Urinary bladder (tissue), 4 donors: ENCODE measurements around the gene ULK4. TPM values are rescaled to one million over a fixed set of nuclear protein-coding genes. Genes with fewer than 3 reads are reported as not detected.
"Not testable (repeated sequence)": the region's sequence is repeated elsewhere in the genome, so short reads cannot be mapped to it uniquely, and the experiment has no call there.

ENCODE experiments used
- DNase-seq: peaks from one replicate; pipeline ENCODE4 v3.0.0-alpha.2; 2015; ENCODE audit errors: extremely low spot score
- H3K27ac ChIP-seq: one replicate; pipeline ENCODE4 v1.5.1; 2013; ENCODE audit warnings: low read depth, mild to moderate bottlenecking, moderate library complexity
- H3K36me3 ChIP-seq: one replicate; pipeline ENCODE4 v1.6.1; 2013; ENCODE audit warnings: mild to moderate bottlenecking, moderate library complexity; ENCODE audit not compliant: insufficient read depth
- H3K4me1 ChIP-seq: one replicate; pipeline ENCODE4 v1.6.1; 2013; ENCODE audit warnings: mild to moderate bottlenecking, moderate library complexity; ENCODE audit not compliant: insufficient read depth
- H3K4me3 ChIP-seq: one replicate; pipeline ENCODE4 v1.5.1; 2013; ENCODE audit warnings: low read depth, low read length
- WGBS: extraction: QIAGEN DNeasy Blood & Tissue Kit; methylation state at CpG from one replicate; pipeline ENCODE4 v1.1.7; 2013; 5-methylcytosine and 5-hydroxymethylcytosine counted together
- polyA plus RNA-seq: library from polyadenylated mRNA; stranded (reverse); fragments of 200-250 nt; gene quantifications from one replicate; pipeline ENCODE4 v1.2.3, GENCODE V29; 2013
- total RNA-seq: library from RNA; depleted of rRNA; stranded (reverse); fragments of >200 nt; gene quantifications from one replicate; pipeline ENCODE4 v1.2.3, GENCODE V29; 2014
- donor health status: healthy with polysubstance abuse.
- donor health status: healthy.

The ULK4 gene
- total and polyA plus RNA-seq, 2 donors = 2.3 to 22.4 TPM

DNA sequence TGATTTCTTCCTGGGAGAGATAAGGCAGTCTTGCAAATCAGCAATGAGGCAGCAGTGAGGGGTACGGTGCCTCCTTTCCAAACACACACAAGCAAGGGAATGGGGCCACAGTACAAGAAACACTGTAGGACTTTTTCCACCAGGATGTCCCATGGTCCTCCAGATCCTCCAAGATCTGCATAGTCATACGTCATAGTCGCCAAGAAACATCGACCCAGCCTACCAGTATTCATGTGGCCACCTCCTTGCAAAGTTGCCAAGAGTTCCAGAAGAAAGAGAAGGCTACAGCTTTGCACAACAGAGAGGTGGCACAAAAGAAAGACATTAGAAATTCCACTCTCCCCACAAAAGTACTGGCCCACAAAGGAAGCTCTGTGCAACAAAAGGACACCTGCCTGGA, 504.7 kb downstream of the ULK4 start:
- WGBS = 68% methylated on average over 4 of the region's 4 CpGs
- DNase-seq = no peak

DNA sequence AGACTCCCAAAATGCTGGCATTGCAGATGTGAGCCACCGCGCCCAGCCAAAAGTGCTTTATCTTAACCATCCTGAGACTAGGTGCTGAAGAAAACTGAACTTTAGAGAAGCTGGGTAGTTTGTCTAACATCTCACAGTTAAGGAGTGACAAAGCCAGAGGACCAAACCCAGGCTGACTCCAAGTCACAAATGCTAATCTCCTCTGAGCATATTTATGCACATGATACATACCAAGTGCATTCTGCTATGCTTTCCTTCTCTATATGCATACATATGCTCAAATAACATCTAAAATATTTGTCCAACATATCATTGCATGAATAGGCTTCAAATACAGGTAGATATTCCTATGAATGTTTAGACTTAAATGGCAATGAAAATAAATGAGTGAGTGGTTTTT, 505.7 kb downstream of the ULK4 start:
- over 99% methylated on average over 2 of the region's 2 CpGs for WGBS
- no peaks in the 10 kb centered on the region for H3K4me1 ChIP-seq

More for the DNA sequence above, 504.7 kb downstream of the ULK4 start:
- Histone ChIP-seq H3K4me1 (no peaks in the 10 kb centered on the region), H3K4me3 (no peak overlapping the region), H3K27ac (no peak overlapping the region), H3K36me3 (no peaks in the 10 kb centered on the region)

DNA sequence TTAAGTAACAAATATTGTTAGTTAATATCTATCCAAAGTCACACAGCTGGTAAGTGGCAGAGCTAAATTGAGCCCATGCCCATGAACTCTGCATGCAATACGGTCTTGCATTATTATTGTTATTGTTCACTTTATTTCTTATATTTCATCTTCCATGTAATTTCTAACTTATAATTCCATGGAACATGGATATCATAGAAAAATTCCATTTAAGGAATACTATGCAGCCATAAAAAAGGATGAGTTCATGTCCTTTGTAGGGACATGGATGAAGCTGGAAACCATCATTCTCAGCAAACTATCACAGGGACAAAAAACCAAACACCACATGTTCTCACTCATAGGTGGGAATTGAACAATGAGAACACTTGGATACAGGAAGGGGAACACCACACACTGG, 508.3 kb downstream of the ULK4 start:
- H3K4me3 ChIP-seq, H3K27ac ChIP-seq, H3K36me3 ChIP-seq, H3K4me1 ChIP-seq, DNase-seq: not testable (repeated sequence)
- 98% methylated on average over 1 of the region's 1 CpG for WGBS

More for the DNA sequence above, 505.7 kb downstream of the ULK4 start:
- Histone ChIP-seq H3K4me3 (no peak overlapping the region), H3K27ac (no peak overlapping the region), H3K36me3 (no peaks in the 10 kb centered on the region)
- DNase-seq = no peak

DNA sequence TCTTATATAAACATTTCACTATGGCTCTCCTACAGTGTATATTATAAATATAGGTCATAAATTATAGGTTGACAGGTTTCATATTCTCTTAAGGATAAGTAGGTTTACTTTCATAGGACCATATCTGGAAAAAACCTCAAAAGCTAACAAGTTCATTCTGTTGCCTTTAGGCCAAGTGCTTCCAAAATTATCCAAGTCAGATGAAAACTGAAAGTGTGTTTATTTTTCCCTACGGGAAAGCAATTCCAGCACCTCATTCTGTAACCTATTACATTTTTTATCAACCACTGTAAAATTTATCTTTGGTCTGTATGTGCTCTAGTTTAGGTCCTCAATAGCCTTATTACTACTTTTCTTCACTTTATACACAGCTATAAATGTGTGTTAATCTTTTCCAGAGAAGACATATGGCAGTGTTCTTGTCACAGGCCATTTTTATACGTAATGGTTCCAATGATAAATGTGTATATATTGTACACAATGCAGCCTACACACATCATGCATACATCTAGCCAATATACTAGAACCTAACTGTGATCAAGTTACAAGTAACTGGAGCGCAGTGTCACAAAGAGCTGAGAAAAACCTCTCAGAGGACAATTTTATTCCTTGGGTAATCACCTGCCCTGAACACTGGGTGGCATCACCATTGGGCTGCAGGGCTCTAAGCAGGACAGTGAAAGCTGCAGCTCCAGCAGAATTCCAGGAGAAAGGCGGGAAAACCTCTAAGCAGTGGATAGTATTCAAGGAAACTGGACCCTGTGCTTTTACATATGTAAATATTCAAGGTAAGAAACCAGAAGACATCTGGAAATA, 511.3 kb downstream of the ULK4 start:
- Histone ChIP-seq H3K36me3 (no peaks in the 10 kb centered on the region), H3K27ac (no peak overlapping the region), H3K4me3 (no peak overlapping the region), H3K4me1 (no peaks in the 10 kb centered on the region)
- 44% methylated on average over 4 of the region's 4 CpGs for WGBS
- DNase-seq = no peak

DNA sequence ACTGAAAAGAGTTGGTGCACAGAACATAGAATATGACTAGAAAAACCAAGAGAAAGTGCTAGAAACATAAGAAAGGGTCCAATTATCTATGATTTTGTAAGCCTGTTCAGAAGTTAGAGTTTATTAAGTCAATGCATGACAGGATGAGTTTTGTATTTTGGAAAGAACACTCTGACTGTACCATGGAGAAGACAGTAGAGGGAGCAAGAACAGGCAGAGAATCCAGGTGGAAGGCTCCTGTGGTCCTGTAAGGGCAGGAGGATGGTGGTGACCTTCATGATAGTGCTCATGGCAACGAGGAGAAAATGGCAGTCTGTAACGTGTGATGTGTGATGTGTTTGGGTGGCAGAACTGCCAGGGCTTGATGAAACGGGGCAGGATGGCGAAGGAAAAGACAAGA, 513.5 kb downstream of the ULK4 start:
- no peaks in the 10 kb centered on the region for H3K4me1 ChIP-seq
- 80% methylated on average over 4 of the region's 4 CpGs for WGBS

DNA sequence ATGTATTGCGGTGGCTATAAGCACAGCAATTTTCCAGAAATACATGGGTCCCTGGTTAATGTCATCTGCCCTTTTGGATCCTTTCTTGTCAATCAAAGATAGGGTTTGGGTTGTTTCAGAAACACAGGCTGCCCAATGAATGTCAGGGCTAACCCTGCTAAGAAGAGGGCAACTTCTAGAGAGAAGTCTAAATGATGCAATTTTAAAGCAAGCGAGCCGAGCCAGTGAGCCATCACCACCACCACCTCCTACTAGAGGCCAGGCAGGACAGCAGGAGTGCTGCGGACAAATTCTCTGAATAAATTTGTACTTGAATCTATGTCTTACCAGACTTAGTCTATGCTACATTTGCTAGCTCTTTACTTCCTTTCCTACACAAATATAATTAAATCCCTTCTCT, 514.2 kb downstream of the ULK4 start:
- Histone ChIP-seq H3K36me3 (no peaks in the 10 kb centered on the region), H3K4me1 (no peaks in the 10 kb centered on the region), H3K27ac (no peak overlapping the region), H3K4me3 (no peak overlapping the region)
- DNase-seq = no peak
- WGBS = 94% methylated on average over 4 of the region's 4 CpGs

More for the DNA sequence above, 513.5 kb downstream of the ULK4 start:
- no peak for DNase-seq
- Histone ChIP-seq H3K36me3 (no peaks in the 10 kb centered on the region), H3K4me3 (no peak overlapping the region), H3K27ac (no peak overlapping the region)

DNA sequence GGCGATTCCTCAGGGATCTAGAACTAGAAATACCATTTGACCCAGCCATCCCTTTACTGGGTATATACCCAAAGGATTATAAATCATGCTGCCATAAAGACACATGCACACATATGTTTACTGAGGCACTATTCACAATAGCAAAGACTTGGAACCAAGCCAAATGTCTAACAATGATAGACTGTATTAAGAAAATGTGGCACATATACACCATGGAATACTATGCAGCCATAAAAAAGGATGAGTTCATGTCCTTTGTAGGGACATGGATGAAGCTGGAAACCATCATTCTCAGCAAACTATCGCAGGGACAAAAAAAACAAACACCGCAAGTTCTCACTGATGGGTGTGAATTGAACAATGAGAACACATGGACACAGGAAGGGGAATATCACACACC, 515.6 kb downstream of the ULK4 start:
- not testable (repeated sequence) for H3K27ac ChIP-seq, DNase-seq, H3K4me3 ChIP-seq, H3K36me3 ChIP-seq, H3K4me1 ChIP-seq
- WGBS = 100% methylated on average over 3 of the region's 3 CpGs

DNA sequence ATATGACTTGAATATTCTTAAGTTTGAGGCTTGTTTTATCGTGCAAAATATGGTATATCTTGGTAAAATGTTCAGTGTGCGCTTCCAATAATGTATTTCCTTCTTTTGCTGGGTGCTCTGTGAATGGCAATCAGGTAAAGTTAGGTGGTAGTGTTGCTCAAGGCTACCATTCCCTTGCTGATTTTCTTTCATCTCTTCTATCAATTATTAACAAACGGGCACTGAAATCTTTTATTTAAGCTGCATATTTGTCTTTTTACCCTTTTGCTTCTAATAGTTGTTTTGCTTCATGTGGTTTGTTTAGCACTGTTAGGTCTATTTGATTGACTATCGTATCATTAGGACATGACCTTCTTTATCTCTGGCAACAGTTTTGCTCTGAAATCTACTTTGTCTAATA, 520.3 kb downstream of the ULK4 start:
- no peaks in the 10 kb centered on the region for H3K4me1 ChIP-seq
- no peak overlapping the region for H3K27ac ChIP-seq
- no peaks in the 10 kb centered on the region for H3K36me3 ChIP-seq
- DNase-seq = no peak
- no peak overlapping the region for H3K4me3 ChIP-seq
- WGBS = 94% methylated on average over 4 of the region's 4 CpGs

DNA sequence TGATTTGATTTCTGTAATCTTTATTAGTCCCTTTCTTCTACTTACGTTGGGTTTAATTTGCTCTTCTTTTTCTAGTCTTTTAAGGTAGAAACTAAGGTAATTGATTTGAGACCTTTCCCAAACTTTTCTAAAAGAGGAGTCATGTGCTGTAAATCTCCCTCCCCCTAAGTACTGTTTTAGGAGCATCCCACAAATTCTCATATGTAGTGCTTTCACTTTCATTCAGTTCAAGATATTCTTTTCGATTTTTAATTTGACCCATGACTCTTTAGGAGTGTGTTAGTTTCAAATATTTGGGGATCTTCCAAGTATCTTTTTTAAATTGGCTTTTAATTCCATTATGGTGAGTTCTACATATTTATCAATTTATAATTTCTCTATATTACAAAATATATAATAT, 520.8 kb downstream of the ULK4 start:
- WGBS = 96% methylated on average over 2 of the region's 2 CpGs

DNA sequence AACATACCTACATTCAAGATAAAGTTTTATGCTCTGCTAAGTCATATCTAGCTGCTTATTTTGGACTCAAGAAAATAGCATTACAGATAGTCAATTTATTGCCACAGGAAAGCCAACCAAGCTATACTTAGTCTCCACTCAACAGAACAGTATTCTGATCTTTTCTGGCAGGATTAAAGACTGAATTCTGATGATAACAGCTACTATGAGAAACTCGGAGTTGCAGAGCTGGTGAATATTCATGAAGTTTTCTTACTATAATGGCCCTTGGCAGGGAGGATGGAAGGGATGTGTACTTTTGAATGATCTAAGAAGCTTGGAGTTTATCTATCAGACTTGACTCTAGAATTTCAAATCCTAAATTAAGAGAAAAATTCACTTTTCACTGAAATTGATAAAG, 524.9 kb downstream of the ULK4 start:
- 40% methylated on average over 1 of the region's 1 CpG for WGBS
- no peaks in the 10 kb centered on the region for H3K36me3 ChIP-seq

More for the DNA sequence above, 520.8 kb downstream of the ULK4 start:
- no peak for DNase-seq
- no peak overlapping the region for H3K27ac ChIP-seq
- no peak overlapping the region for H3K4me3 ChIP-seq
- no peaks in the 10 kb centered on the region for H3K36me3 ChIP-seq
- H3K4me1 ChIP-seq = no peaks in the 10 kb centered on the region

DNA sequence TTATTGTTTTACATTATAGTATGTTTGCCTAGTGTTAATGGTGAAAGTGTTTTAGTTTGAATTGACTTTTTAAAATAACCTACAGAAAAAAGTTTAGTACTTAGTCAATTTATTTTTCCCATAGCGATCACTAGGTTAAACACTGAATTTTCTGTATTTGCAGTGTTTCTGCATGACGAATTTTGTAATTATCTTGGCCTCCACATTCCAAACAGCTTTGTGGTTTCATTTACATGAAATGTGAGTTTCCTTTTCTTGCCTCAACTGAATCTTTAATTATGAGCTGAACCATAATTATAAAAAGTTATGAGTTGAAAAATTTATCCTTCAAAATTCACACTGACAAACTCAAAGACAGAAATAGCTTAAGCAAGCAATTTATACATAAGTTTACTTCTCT, 527.1 kb downstream of the ULK4 start:
- no peaks in the 10 kb centered on the region for H3K36me3 ChIP-seq
- no peak overlapping the region for H3K27ac ChIP-seq
- H3K4me1 ChIP-seq = no peaks in the 10 kb centered on the region
- H3K4me3 ChIP-seq = no peak overlapping the region
- WGBS = 91% methylated on average over 2 of the region's 2 CpGs
- no peak for DNase-seq

More for the DNA sequence above, 524.9 kb downstream of the ULK4 start:
- Histone ChIP-seq H3K4me3 (no peak overlapping the region), H3K4me1 (no peaks in the 10 kb centered on the region), H3K27ac (no peak overlapping the region)
- DNase-seq = no peak

DNA sequence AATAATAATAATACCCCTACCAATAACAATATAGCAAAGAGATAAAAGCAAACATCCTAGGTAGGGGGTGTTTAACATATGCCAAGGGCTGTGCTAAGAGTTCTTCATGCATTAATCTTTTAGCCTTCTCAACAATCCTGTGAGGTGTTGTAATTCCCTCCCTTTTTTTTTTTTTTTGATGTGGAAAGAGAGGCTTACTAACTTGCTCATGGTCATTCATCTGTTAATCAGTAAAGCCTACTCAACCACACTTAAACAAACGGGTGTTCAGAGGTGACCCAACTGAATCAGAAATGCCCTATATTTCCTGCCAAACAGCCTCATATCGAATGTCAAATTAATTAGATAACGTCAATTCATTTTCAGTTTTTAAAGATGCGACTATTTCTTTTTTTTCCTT, 530.5 kb downstream of the ULK4 start:
- no peaks in the 10 kb centered on the region for H3K4me1 ChIP-seq
- no peak for DNase-seq
- no peaks in the 10 kb centered on the region for H3K36me3 ChIP-seq
- WGBS = 91% methylated on average over 4 of the region's 4 CpGs
- no peak overlapping the region for H3K27ac ChIP-seq
- no peak overlapping the region for H3K4me3 ChIP-seq

DNA sequence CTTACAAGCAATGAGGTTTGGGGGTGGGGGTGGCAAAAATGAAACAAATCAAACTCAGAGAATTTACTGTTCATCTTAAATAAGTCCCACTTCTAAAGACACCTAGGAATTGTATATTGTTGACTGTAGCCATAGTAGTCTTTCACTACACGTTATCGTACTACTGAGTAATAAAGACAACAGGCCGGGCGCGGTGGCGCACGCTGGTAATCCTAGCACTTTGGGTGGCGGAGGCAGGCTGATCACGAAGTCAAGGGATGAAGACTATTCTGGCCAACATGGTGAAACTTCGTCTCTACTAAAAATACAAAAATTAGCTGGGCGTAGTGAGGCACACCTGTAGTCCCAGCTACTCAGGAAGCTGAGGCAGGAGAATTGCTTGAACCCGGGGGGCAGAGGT, 531.0 kb downstream of the ULK4 start:
- WGBS = 97% methylated on average over 12 of the region's 12 CpGs
- Histone ChIP-seq H3K36me3 (no peaks in the 10 kb centered on the region), H3K4me1 (no peaks in the 10 kb centered on the region), H3K27ac (no peak overlapping the region), H3K4me3 (no peak overlapping the region)
- no peak for DNase-seq

DNA sequence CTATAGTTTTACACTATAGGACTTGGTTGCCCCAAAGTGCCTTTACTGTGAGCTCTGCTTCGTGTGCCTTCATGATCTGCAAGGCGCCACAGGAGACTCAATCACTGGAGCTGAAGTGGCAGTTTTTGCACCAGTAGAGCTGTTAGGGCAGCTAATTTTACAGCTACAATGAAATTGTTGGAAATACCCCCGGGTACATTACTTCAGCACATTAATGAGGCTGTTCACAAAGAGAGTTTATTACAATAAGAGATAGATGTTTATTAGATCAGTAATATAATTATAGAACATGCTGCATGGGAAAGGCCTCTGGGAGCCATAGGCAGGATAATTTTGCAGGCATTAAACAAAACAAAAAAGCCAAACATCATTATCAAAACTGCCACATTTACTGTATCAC, 531.5 kb downstream of the ULK4 start:
- no peak for DNase-seq
- Histone ChIP-seq H3K36me3 (no peaks in the 10 kb centered on the region), H3K4me3 (no peak overlapping the region), H3K4me1 (no peaks in the 10 kb centered on the region), H3K27ac (no peak overlapping the region)
- WGBS = 81% methylated on average over 3 of the region's 3 CpGs
